ENCODE data around the gene PKIG. TPM values are rescaled to one million over a fixed set of nuclear protein-coding genes. Genes with fewer than 3 reads are reported as not detected.

PKIG gene
- total and polyA plus RNA-seq, 10 of the 15 experiments (the other 5 are each of a cell fraction or from before 2014, with no cell fraction given) = 5.7 to 82.3 (median 39.7) TPM

DNA sequence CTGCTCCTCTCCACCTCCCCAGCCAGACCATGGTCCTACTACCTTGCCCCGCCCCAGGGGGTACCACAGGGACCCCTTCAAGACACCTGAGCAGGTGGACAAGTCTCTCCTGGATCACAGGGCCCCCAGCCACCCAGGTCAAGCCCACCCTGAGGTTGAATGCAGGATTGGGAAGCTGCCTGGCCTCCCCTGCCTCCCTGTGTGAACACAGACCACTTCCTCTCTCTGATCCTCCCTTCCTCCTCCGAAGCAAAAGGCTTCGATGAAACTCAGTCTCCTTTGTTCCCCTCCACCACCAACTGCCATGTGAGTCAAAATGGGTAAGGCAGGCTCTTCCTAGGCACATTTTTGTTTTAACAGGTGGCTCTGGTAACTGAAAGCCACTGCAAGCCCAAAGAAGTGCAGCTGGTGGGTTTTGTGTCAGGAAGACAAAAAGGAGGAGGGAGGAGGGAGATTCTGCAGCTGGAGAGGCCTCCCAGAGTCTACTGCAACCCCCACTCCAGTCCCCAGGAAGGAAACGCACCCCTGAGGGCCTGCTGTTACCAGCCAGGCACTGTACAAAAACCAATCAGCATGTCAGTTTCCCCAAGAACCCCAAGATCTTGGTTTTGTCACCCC, 63.8 kb downstream of the PKIG start (continued):
- no peak for TF ChIP-seq ATF2 (IDR thresholded peaks at IDR 0.05; ENCODE audit: low read length)
- TF ChIP-seq BCLAF1 (IDR thresholded peaks at IDR 0.05) = no peak
- no peak for TF ChIP-seq ZSCAN29 (IDR thresholded peaks at IDR 0.05)
- TF ChIP-seq POLR2AphosphoS5 (IDR thresholded peaks at IDR 0.05; ENCODE audit: low read length) = no peak; the same call in 1 of the 2 replicates
- TF ChIP-seq STAT1 (conservative IDR thresholded peaks at IDR 0.05) = no peak
- no peak for TF ChIP-seq ZNF384 (IDR thresholded peaks at IDR 0.05; ENCODE audit: borderline replicate concordance, low read depth, low read length)
- no peak for TF ChIP-seq SREBF2 (IDR thresholded peaks at IDR 0.05; ENCODE audit: low read length)
- no peak for TF ChIP-seq RAD21 (IDR thresholded peaks at IDR 0.05; ENCODE audit: insufficient read depth, low read depth, low read length)
- TF ChIP-seq SMC3 (IDR thresholded peaks at IDR 0.05; ENCODE audit: borderline replicate concordance, low read length) = no peak
- TF ChIP-seq, protein P1, sequence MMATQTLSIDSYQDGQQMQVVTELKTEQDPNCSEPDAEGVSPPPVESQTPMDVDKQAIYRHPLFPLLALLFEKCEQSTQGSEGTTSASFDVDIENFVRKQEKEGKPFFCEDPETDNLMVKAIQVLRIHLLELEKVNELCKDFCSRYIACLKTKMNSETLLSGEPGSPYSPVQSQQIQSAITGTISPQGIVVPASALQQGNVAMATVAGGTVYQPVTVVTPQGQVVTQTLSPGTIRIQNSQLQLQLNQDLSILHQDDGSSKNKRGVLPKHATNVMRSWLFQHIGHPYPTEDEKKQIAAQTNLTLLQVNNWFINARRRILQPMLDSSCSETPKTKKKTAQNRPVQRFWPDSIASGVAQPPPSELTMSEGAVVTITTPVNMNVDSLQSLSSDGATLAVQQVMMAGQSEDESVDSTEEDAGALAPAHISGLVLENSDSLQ (IDR thresholded peaks at IDR 0.05) = no peak
- TF ChIP-seq SMARCA5 (IDR thresholded peaks at IDR 0.05) = no peak
- TF ChIP-seq, protein P2, sequence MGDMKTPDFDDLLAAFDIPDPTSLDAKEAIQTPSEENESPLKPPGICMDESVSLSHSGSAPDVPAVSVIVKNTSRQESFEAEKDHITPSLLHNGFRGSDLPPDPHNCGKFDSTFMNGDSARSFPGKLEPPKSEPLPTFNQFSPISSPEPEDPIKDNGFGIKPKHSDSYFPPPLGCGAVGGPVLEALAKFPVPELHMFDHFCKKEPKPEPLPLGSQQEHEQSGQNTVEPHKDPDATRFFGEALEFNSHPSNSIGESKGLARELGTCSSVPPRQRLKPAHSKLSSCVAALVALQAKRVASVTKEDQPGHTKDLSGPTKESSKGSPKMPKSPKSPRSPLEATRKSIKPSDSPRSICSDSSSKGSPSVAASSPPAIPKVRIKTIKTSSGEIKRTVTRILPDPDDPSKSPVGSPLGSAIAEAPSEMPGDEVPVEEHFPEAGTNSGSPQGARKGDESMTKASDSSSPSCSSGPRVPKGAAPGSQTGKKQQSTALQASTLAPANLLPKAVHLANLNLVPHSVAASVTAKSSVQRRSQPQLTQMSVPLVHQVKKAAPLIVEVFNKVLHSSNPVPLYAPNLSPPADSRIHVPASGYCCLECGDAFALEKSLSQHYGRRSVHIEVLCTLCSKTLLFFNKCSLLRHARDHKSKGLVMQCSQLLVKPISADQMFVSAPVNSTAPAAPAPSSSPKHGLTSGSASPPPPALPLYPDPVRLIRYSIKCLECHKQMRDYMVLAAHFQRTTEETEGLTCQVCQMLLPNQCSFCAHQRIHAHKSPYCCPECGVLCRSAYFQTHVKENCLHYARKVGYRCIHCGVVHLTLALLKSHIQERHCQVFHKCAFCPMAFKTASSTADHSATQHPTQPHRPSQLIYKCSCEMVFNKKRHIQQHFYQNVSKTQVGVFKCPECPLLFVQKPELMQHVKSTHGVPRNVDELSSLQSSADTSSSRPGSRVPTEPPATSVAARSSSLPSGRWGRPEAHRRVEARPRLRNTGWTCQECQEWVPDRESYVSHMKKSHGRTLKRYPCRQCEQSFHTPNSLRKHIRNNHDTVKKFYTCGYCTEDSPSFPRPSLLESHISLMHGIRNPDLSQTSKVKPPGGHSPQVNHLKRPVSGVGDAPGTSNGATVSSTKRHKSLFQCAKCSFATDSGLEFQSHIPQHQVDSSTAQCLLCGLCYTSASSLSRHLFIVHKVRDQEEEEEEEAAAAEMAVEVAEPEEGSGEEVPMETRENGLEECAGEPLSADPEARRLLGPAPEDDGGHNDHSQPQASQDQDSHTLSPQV (IDR thresholded peaks at IDR 0.05) = peak; percentile 58; the same call in 1 of the 2 replicates
- TF ChIP-seq POLR2A (IDR thresholded peaks at IDR 0.05; ENCODE audit: low read depth, low read length) = peak; percentile 58
- TF ChIP-seq GABPA (IDR thresholded peaks at IDR 0.05; ENCODE audit: low read depth) = no peak
- no peak for TF ChIP-seq KAT2A (conservative IDR thresholded peaks at IDR 0.05; ENCODE audit: control insufficient read depth, low read depth, low read length)
- TF ChIP-seq POLR2AphosphoS2 (IDR thresholded peaks at IDR 0.05; ENCODE audit: low read depth, low read length) = no peak
- TF ChIP-seq CEBPB (IDR thresholded peaks at IDR 0.05; ENCODE audit: borderline replicate concordance in 1 of 2, low read depth in 2 of 2, low read length in 2 of 2) = no peak
- TF ChIP-seq IRF5 (IDR thresholded peaks at IDR 0.05; ENCODE audit: borderline replicate concordance) = no peak
- TF ChIP-seq RB1 (IDR thresholded peaks at IDR 0.05; ENCODE audit: borderline replicate concordance) = no peak
- TF ChIP-seq SPI1 (IDR thresholded peaks at IDR 0.05; ENCODE audit: borderline replicate concordance, insufficient read depth, low read depth, low read length) = peak; percentile 94
- no peak for TF ChIP-seq SP1 (IDR thresholded peaks at IDR 0.05; ENCODE audit: low read depth, low read length)
